Suprapubic skin (tissue), 4 donors: Measurements from ENCODE around the gene SYT10. TPM values are rescaled to one million over a fixed set of nuclear protein-coding genes. Genes with fewer than 3 reads are reported as not detected.

Source experiments
- DNase-seq, 2 donors: peaks; one replicate each; pipeline ENCODE4 v3.0.0-alpha.2; 2019; ENCODE audit warnings: low spot score in 2 of 2
- H3K27ac ChIP-seq: fragments of 200-600 bp; sonication (generic); one replicate; pipeline ENCODE4 v1.5.1; 2019
- H3K27me3 ChIP-seq: fragments of 200-600 bp; sonication (generic); one replicate; pipeline ENCODE4 v1.5.1; 2019
- H3K36me3 ChIP-seq: fragments of 200-600 bp; sonication (generic); one replicate; pipeline ENCODE4 v1.5.1; 2019
- H3K4me1 ChIP-seq: fragments of 200-600 bp; sonication (generic); one replicate; pipeline ENCODE4 v1.5.1; 2019
- H3K4me3 ChIP-seq: fragments of 200-600 bp; sonication (generic); one replicate; pipeline ENCODE4 v1.5.1; 2019; ENCODE audit warnings: mild to moderate bottlenecking
- H3K9me3 ChIP-seq: fragments of 200-600 bp; sonication (generic); one replicate; pipeline ENCODE4 v1.5.1; 2019
- EP300 ChIP-seq: sonication (generic); formaldehyde crosslinking; IDR thresholded peaks from one replicate; pipeline ENCODE4 v1.6.1; 2017; ENCODE audit warnings: antibody characterized with exemption
- POLR2A ChIP-seq, 2 donors: fragments of 450-650 bp; IDR thresholded peaks; one replicate each; pipeline ENCODE4 v1.6.1; 2017; ENCODE audit warnings: antibody characterized with exemption in 2 of 2, mild to moderate bottlenecking in 2 of 2, moderate library complexity in 2 of 2
- POLR2AphosphoS5 ChIP-seq, 3 donors: sonication (generic); formaldehyde crosslinking; IDR thresholded peaks; one replicate each; pipeline ENCODE4 v1.6.1; 2017; ENCODE audit warnings: antibody characterized with exemption in 3 of 3
- WGBS: methylation state at CpG from one replicate; pipeline ENCODE4 v1.1.5; 2018; 5-methylcytosine and 5-hydroxymethylcytosine counted together
- total RNA-seq, 4 donors: library from RNA; depleted of rRNA; stranded (reverse); fragments of >200 nt; gene quantifications; one replicate each; pipeline ENCODE4 v1.1.0, GENCODE V29; 2016
- TF ChIP-seq, protein P1 (sequence below), 2 donors: fragments of 200-600 bp in 1 of 2; fragments of 450-650 bp in 1 of 2; sonication (generic) in 1 of 2; IDR thresholded peaks; one replicate each; pipeline ENCODE4 v1.5.1; 2016 to 2019; ENCODE audit warnings: antibody characterized with exemption in 2 of 2, mild to moderate bottlenecking in 1 of 2, moderate library complexity in 1 of 2

SYT10 gene
- total RNA-seq, 4 donors from 2014 or later: not detected

DNA sequence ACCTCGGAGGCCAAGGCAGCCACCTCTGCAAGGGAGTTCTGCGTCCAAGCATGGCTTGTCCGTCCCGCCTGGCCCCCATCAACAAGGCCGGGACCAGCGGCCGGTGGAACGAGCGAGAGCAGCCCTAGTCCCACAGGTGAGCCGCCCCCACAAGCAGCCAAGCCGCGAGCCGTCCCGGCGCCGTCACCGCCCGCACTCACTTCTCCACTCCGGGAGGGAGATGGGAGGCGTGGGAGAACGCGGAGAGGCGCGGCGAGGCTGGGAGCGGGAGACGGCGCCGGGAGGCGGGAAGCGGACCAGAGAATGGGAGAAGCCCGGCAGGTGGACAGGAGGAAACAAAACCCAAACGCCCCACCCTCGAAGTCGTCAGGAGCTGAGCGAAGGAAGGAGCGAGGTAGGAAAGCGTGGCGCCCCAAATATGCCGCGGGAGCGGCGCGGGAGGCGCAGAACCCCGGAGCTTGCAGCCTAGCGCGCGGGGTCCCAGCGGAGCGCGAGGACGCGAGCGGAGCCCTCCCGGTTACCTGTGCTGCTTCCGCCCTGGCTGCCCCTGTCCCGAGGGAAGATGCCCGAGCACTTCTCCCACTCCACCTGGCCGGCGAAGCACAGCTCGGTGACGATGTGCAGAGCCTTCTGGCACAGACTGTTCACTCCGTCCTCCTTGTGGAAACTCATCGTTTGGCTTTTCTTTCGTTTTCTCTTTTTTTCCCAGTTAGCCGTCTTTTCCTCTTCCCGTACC lies 600 bp downstream of the SYT10 start:
- peak overlapping the region; percentile 59 for H3K4me3 ChIP-seq

DNA sequence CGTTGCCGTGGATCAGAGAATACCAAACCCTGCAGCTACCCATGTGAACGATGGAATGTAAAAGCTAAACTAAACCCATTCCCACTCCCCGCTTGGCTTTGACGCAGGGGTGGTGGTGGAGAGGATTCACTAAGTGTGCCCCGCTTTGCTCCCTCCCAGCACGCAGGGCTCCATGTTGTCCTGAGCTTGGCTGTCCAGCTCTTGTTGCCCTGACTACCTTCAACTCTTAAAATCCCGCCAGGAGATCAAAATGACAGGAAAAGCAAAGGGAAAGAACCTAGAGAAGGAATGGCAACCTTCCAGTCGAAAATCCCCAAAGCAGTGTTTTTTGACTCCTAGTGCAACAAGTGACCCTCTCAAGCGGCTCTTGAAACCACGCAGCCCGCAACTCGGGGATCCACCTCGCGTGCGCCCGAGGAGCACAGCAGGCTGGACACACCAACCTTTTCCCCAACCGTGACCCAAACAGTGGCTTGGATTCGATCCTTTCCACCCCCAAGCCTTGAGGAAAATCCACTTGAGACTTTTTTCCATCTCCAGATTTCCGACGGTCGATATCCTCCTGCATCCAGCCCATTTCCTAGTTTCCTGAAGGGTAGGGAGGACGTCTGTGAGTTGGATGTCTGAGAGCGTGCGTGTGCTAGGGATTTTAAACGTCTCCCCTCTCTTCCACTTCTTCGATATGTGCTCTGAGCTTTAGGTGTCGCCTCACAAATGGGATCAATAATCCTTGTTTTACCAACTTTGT lies 1.4 kb downstream of the SYT10 start:
- Histone ChIP-seq H3K27me3 (peaks cover 34% of the 10 kb centered on the region), H3K4me3 (peak overlapping the region; percentile 59), H3K36me3 (no peaks in the 10 kb centered on the region), H3K27ac (no peak overlapping the region), H3K9me3 (no peaks in the 10 kb centered on the region), H3K4me1 (peaks cover 18% of the 10 kb centered on the region)
- DNase-seq: no peak
- TF ChIP-seq POLR2AphosphoS5 (IDR thresholded peaks at IDR 0.05) (no peak), EP300 (no peak), POLR2A (IDR thresholded peaks at IDR 0.05) (no peak)
- TF ChIP-seq, protein P1, sequence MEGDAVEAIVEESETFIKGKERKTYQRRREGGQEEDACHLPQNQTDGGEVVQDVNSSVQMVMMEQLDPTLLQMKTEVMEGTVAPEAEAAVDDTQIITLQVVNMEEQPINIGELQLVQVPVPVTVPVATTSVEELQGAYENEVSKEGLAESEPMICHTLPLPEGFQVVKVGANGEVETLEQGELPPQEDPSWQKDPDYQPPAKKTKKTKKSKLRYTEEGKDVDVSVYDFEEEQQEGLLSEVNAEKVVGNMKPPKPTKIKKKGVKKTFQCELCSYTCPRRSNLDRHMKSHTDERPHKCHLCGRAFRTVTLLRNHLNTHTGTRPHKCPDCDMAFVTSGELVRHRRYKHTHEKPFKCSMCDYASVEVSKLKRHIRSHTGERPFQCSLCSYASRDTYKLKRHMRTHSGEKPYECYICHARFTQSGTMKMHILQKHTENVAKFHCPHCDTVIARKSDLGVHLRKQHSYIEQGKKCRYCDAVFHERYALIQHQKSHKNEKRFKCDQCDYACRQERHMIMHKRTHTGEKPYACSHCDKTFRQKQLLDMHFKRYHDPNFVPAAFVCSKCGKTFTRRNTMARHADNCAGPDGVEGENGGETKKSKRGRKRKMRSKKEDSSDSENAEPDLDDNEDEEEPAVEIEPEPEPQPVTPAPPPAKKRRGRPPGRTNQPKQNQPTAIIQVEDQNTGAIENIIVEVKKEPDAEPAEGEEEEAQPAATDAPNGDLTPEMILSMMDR (IDR thresholded peaks at IDR 0.05): no peak
- 19% methylated on average over 28 of the region's 28 CpGs for WGBS

More for the DNA sequence above, 600 bp downstream of the SYT10 start:
- H3K27ac ChIP-seq: no peak overlapping the region
- H3K9me3 ChIP-seq: no peaks in the 10 kb centered on the region
- H3K36me3 ChIP-seq: no peaks in the 10 kb centered on the region
- H3K27me3 ChIP-seq: peaks cover 34% of the 10 kb centered on the region
- TF ChIP-seq POLR2AphosphoS5 (IDR thresholded peaks at IDR 0.05): no peak
- no peak for TF ChIP-seq POLR2A (IDR thresholded peaks at IDR 0.05)
- no peak for TF ChIP-seq EP300
- TF ChIP-seq, protein P1 (IDR thresholded peaks at IDR 0.05): no peak
- peaks cover 18% of the 10 kb centered on the region for H3K4me1 ChIP-seq
- 0% methylated on average over 16 of the region's 68 CpGs for WGBS
- DNase-seq: peak in 1 of 2 donors; percentile 57

DNA sequence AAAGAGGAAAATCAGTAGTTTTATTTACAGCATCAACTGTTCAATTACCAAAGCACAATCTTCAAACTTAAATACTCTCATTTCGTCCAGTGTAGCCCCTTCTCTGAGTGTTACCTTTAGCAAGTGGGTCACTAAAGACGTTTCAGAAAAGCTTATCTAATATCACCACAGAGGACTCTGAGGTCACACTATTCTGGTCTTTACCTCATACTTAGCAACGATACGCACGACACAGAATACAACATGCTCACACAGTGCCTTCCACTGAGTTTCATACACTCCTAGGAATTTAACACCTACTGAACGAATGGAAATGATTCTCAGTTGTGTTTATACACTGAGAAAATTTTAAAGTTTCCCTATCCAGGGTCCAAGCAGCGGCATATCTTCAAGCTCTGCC lies 2.0 kb downstream of the SYT10 start:
- TF ChIP-seq EP300 (no peak), POLR2A (IDR thresholded peaks at IDR 0.05) (no peak), POLR2AphosphoS5 (IDR thresholded peaks at IDR 0.05) (no peak)
- TF ChIP-seq, protein P1 (IDR thresholded peaks at IDR 0.05): no peak
- H3K27ac ChIP-seq: no peak overlapping the region
- DNase-seq: no peak
- WGBS: 62% methylated on average over 7 of the region's 7 CpGs
- H3K36me3 ChIP-seq: no peaks in the 10 kb centered on the region
- no peak overlapping the region for H3K4me3 ChIP-seq
- no peaks in the 10 kb centered on the region for H3K9me3 ChIP-seq
- peaks cover 18% of the 10 kb centered on the region for H3K4me1 ChIP-seq
- peaks cover 34% of the 10 kb centered on the region for H3K27me3 ChIP-seq

- peaks cover 7% of the 10 kb centered on the region for H3K27me3 ChIP-seq
Measured at GRCh38 chr12:33432992-33433391, 6.6 kb downstream of the SYT10 start.

More at GRCh38 chr12:33432992-33433391, 6.6 kb downstream of the SYT10 start:
- Histone ChIP-seq H3K36me3 (no peaks in the 10 kb centered on the region), H3K9me3 (no peaks in the 10 kb centered on the region), H3K4me3 (no peak overlapping the region), H3K4me1 (no peaks in the 10 kb centered on the region), H3K27ac (no peak overlapping the region)
- DNase-seq: no peak
- TF ChIP-seq POLR2AphosphoS5 (IDR thresholded peaks at IDR 0.05): no peak
- TF ChIP-seq, protein P1 (IDR thresholded peaks at IDR 0.05): no peak
- no peak for TF ChIP-seq POLR2A (IDR thresholded peaks at IDR 0.05)
- no peak for TF ChIP-seq EP300
